Mesodermal cell (in vitro differentiated cells): ENCODE data around the gene TUBA3D.
A peak's percentile ranks its signal among the peaks of the same experiment; 100 is the strongest.
"Not testable (repeated sequence)": the region's sequence is repeated elsewhere in the genome, so short reads cannot be mapped to it uniquely, and the experiment has no call there.

Experiments
- H3K27ac ChIP-seq: 2 replicates; pipeline ENCODE4 v1.7.0; 2013; ENCODE audit warnings: mild to moderate bottlenecking, low read depth, low read length, moderate library complexity; ENCODE audit not compliant: severe bottlenecking
- H3K36me3 ChIP-seq: 2 replicates; pipeline ENCODE4 v1.7.1; 2013; ENCODE audit warnings: mild to moderate bottlenecking, low read length, moderate library complexity; ENCODE audit not compliant: control insufficient read depth, insufficient read depth
- H3K4me1 ChIP-seq: one replicate; pipeline ENCODE4 v1.7.1; 2013; ENCODE audit warnings: mild to moderate bottlenecking, low read length; ENCODE audit not compliant: insufficient read depth, control insufficient read depth, poor library complexity, severe bottlenecking
- H3K4me3 ChIP-seq: 2 replicates; pipeline ENCODE4 v1.7.0; 2013; ENCODE audit warnings: low read length, control low read depth, mild to moderate bottlenecking; ENCODE audit not compliant: insufficient read depth, poor library complexity, severe bottlenecking; ENCODE audit errors: extremely low read depth
- H3K9me3 ChIP-seq: 2 replicates; pipeline ENCODE4 v1.7.1; 2013; ENCODE audit warnings: mild to moderate bottlenecking, low read length, moderate library complexity; ENCODE audit not compliant: control insufficient read depth
- WGBS, 2 experiments: methylation state at CpG; one replicate each; pipeline ENCODE4 v1.1.5; 2013; ENCODE audit warnings: missing lambda C conversion rate in 2 of 2; ENCODE audit not compliant: insufficient coverage in 2 of 2; 5-methylcytosine and 5-hydroxymethylcytosine counted together

TUBA3D gene

DNA sequence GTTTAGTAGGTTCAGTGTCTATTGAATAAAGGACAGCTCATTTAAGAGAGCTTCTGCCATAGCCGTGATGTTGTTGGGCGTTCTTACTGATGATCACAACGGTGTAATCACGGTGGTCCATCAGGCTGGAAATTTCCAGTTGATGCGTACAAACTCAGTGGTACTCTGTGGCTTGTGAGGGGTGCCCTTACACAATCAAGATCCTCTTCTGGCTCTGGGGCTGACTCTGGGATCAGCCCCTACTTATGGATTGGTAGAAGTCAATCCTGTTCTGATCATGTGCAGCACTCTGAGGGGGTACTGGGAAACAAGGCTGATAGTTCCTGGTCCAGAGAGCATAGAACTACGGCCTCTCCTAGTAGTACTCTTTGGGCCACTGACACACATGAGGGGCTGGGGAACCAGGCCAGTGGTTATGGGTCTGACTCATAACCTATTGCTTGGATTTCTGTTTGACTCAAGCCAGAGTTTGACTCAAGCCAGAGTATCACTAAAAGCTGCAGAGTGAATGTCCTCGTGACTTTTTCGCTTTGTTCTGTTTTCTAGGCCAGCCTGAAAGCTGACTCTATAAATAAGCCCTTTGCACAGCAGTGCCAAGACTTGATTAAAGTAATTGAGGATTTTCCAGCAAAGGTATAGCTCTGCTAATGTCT, 22.5 kb downstream of the TUBA3D start:
- not testable (repeated sequence) for H3K4me3 ChIP-seq, H3K9me3 ChIP-seq, H3K27ac ChIP-seq, H3K4me1 ChIP-seq
- H3K36me3 ChIP-seq = peaks cover 64% of the 10 kb centered on the region
- WGBS, 2 experiments = 98 to 100% methylated on average over 7 of the region's 8 CpGs

DNA sequence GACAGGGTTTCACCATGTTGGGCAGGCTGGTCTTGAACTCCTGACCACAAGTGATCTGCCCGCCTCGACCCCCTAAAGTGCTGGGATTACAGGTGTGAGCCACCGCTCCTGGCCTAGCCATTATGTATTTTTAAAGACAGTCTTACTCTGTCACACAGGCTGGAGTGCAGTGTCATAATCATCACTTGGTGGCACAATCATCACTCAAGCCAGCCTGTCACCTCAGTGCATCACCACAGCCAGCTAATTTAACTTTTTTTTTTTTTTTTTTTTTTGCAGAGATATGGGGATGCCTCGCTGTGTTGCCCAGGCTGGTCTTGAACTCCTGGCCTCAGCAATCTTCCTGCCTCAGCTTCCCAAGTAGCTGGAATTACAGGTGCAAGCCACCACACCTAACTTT, 27.7 kb downstream of the TUBA3D start:
- H3K27ac ChIP-seq, H3K9me3 ChIP-seq, H3K4me3 ChIP-seq, H3K4me1 ChIP-seq: not testable (repeated sequence)
- peaks cover 90% of the 10 kb centered on the region for H3K36me3 ChIP-seq
- WGBS, 2 experiments = 96% methylated on average over 3 of the region's 4 CpGs; no CpG with 5 or more reads in 1 of the 2 experiments

DNA sequence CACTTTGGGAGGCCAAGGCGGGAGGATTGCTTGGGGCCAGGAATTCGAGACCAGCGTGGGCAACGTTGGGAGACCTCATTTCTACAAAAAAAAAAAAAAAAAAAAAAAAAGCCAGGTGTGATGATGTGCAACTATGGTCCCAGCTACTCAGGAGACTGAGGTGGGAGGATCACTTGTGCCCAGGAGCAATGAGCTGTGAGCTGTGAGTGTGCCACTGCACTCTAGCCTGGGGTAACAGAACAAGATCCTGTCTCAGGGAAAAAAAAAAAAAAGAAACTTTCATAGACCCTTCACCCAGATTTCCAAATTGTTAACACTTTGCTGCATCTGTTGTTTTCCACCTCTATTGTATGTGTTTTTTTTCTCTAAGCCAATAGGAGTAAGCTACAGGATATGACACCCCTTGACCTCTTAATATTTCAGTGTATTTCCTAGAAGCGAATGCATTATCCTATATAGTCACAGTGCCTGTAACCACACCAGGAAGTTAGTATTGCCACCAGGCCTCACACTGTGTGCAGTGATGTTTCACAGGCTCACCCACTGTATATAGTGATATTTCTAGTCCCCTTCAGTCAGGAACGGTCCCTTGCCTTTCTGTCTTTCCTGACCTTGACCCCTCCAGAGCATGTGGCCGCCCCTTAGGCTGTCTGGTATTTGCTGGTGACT, 28.3 kb downstream of the TUBA3D start:
- peaks cover 87% of the 10 kb centered on the region for H3K36me3 ChIP-seq
- H3K4me1 ChIP-seq, H3K9me3 ChIP-seq, H3K27ac ChIP-seq, H3K4me3 ChIP-seq: not testable (repeated sequence)
- WGBS, 2 experiments = 78 to 90% methylated on average over 2 of the region's 7 CpGs

DNA sequence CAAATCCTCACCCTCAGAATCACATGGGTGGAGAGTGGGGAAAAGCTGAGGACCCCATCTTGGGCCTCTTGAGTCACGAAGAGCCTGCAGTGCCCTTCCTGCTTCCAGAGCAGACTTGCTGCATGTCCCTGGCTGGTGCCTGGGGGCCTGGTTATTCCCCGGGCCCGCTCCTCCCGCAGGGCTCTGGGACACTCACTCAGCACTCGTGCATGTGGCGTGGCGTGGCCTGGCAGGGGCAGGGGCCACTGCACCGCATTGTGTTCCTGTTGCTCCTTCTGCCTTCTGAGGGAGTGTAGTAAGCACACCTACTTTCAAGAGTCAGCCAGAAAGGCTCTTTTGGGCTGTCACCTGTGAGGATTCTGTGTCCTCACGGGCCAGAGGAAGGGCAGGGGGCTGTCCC, 33.7 kb downstream of the TUBA3D start:
- 94 to 95% methylated on average over 6 to 8 of the region's 9 CpGs for WGBS, 2 experiments
- H3K36me3 ChIP-seq = peaks cover 54% of the 10 kb centered on the region
- no peak overlapping the region for H3K4me3 ChIP-seq
- H3K27ac ChIP-seq = no peak overlapping the region
- H3K9me3 ChIP-seq = no peaks in the 10 kb centered on the region
- H3K4me1 ChIP-seq = peaks cover 7% of the 10 kb centered on the region

DNA sequence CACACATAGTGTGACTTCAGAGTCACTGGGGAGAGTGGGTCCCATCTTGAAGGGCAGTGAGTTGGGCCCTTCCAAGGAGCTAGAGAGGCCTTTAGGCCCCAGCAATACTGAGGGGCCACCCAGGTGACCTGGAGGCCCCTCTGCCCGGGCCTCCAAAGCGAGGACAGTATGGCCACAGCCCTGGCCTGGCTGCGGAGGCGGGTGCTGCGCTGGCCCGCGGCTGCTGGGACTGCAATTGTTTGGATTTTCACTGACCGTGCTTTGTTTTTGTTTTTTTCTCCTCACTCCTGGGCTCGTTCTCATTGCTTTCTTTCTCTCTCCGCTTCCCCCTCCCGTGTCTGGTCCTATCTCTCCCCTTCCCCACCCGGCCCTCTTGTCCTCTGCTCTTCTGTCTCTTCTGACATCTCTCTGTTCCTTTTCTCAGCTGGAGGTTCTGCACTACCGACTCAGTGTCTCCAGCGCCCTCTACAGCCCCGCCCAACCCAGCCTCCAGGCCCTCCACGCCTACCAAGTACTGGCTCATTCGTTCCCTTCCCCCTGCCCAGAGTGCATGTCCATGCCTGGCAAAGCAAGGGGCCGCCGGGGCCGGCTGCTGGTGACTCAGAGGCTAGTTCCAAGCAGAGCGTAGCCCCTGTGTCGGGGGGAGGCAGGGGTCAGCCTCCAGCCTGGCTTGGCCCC, 35.5 kb downstream of the TUBA3D start:
- 58 to 71% methylated on average over 15 to 19 of the region's 22 CpGs for WGBS, 2 experiments

DNA sequence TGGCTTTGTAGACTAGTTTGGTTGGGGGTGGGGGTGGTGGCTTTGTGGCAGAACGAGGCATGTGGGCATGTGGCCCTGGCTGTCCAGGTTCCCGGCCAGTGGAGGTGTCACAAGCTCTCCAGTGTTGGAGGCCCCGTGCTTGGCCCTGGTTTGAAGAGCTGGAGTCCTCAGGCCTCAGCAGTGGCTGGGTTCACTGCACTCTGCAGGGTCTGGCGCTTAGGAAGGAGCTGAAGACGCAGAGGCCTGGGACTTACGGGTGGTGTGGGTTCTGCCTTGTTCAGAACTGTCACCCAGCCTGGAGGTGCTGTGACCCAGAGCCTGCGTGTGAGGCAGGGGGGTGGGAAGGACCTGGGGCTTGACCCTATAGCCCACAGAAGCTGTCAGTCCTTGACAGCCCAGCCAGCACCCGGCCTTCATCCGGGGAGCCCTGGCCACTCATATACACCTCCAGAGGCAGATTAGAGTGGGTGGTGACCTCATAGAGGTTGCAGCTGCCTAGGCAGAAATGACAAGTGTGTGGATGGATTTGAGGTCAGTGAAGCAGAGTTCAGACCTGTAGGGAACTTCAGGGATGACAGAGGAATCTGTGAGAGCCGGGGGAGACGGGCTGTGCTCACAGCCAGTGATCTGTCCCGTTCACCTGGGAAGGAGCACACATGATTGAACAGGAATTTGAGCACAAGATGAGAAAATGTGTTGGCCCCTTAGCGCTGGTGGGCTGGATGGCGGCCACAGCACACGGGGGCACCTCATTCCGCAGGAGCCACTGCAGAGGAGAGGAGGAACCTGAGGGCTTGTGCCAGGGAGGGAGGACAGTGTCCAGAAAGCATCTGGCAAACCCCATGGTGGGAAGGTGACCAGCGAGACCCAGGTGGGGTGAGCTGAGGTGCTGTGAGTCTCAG, 36.3 kb downstream of the TUBA3D start:
- Histone ChIP-seq H3K27ac (peak overlapping the region; percentile 29), H3K36me3 (peaks cover 34% of the 10 kb centered on the region)
- not testable (repeated sequence) for H3K4me3 ChIP-seq, H3K4me1 ChIP-seq, H3K9me3 ChIP-seq
- WGBS, 2 experiments = 96% methylated on average over 8 to 10 of the region's 17 CpGs

More for the DNA sequence above, 35.5 kb downstream of the TUBA3D start:
- Histone ChIP-seq H3K27ac (peak overlapping the region; percentile 53), H3K36me3 (peaks cover 38% of the 10 kb centered on the region)
- not testable (repeated sequence) for H3K9me3 ChIP-seq, H3K4me1 ChIP-seq, H3K4me3 ChIP-seq

DNA sequence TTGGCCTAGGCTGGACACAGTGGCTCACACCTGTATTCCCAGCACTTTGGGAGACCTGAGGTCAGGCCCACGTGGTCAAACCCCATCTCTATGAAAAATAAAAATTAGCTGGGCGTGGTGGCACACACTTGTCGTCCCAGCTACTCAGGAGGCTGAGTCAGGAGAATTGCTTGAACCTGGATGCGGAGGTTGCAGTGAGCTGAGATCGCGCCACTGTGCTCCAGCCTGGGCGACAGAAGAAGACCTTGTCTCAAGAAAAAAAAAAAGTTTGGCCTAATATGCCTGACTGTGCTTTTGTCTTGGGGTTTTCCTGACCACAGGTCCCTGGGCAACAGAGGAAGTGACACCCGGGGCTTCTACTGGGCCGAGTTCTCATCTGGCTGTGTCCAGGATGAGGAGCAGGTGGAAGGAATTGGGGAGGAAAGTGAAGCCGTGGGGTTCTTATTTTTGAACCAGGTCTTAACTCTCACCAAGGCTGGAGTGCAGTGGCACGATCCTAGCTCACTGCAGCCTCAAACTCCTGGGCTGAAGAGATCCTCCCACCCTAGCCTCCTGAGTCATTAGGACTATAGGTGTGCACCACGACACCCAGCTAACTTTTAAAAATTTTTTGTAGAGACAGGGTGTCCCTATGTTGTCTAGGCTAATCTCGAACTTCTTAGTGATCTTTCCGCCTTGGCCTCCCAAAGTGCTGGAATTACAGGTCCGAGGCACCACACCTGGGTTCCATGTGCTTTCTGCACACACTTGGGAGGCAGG, 38.7 kb downstream of the TUBA3D start:
- H3K27ac ChIP-seq, H3K4me3 ChIP-seq, H3K4me1 ChIP-seq, H3K9me3 ChIP-seq: not testable (repeated sequence)
- H3K36me3 ChIP-seq = peaks cover 30% of the 10 kb centered on the region
- 93 to 95% methylated on average over 12 to 13 of the region's 15 CpGs for WGBS, 2 experiments

DNA sequence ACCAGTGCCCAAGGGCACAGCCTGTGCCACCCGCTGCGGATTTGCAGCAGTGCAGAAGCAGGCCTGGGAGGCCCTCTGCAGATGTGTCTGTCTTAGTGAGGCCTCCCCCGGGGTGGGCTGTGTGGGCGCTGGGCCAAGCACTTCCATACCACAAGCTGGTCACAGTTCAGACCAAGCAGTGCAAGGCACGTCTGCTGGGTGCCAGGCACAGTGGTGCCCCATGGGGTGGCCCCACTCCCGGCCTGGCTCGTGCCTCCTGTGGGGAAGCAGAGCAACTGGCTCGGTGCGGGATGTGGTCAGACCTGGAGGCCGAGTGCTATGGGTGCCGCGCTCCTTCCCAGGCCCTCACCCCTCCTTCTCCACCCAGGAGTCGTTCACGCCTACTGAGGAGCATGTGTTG, 39.3 kb downstream of the TUBA3D start:
- peaks cover 35% of the 10 kb centered on the region for H3K36me3 ChIP-seq
- 95 to 98% methylated on average over 7 to 10 of the region's 14 CpGs for WGBS, 2 experiments
- not testable (repeated sequence) for H3K27ac ChIP-seq, H3K4me3 ChIP-seq, H3K9me3 ChIP-seq, H3K4me1 ChIP-seq

DNA sequence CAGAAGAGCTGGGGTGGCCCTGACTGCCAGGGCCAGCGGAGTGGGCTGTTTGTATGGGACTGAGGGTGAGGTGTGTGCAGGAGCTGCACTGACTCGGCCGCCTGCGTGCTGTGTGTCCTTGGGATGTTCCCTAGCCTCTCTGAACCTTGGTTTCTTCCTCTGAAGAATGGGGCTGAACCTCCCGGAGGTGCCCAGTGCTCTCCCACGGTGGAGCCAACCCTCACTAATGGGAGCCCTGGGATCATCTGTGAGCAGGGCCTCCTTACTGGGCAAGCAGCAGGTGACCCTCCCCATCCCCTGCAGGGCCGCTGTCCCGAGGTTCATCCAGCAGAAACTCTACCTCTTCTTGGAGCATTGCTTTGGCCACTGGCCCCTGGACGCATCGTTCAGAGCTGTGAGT, 40.1 kb downstream of the TUBA3D start:
- Histone ChIP-seq H3K4me1 (peaks cover 6% of the 10 kb centered on the region), H3K36me3 (peaks cover 40% of the 10 kb centered on the region), H3K9me3 (no peaks in the 10 kb centered on the region), H3K4me3 (no peak overlapping the region), H3K27ac (no peak overlapping the region)
- 92% methylated on average over 5 to 8 of the region's 10 CpGs for WGBS, 2 experiments

DNA sequence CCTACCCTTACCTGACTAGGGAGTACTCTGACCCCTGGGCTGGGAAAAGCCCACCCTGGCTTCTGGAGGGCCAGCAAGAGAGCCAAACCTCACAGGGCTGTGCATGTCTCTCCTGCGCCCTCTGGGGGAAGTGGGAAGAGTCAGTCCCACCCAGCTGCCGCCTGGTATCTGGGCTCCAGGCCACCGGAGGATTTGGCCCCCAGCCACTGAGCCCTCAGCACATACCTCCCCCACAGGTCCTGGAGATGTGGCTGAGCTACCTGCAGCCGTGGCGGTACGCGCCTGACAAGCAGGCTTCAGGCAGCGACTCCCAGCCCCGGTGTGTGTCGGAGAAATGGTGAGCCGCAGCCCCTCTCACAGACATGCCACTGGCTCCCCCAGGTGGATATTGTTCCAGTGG, 40.7 kb downstream of the TUBA3D start:
- H3K4me3 ChIP-seq, H3K4me1 ChIP-seq, H3K9me3 ChIP-seq, H3K27ac ChIP-seq: not testable (repeated sequence)
- H3K36me3 ChIP-seq = peaks cover 42% of the 10 kb centered on the region
- WGBS, 2 experiments = 88 to 90% methylated on average over 2 to 7 of the region's 11 CpGs
